NCI-H2196 (cell line): ENCODE measurements around the gene C11orf54.
A peak's percentile ranks its signal among the peaks of the same experiment; 100 is the strongest.

ENCODE experiments used
- DNase-seq: peaks from one replicate; lab custom pipeline; 2025; ENCODE audit not compliant: unreplicated experiment; lab: John Stamatoyannopoulos, UW

Gene C11orf54

DNA sequence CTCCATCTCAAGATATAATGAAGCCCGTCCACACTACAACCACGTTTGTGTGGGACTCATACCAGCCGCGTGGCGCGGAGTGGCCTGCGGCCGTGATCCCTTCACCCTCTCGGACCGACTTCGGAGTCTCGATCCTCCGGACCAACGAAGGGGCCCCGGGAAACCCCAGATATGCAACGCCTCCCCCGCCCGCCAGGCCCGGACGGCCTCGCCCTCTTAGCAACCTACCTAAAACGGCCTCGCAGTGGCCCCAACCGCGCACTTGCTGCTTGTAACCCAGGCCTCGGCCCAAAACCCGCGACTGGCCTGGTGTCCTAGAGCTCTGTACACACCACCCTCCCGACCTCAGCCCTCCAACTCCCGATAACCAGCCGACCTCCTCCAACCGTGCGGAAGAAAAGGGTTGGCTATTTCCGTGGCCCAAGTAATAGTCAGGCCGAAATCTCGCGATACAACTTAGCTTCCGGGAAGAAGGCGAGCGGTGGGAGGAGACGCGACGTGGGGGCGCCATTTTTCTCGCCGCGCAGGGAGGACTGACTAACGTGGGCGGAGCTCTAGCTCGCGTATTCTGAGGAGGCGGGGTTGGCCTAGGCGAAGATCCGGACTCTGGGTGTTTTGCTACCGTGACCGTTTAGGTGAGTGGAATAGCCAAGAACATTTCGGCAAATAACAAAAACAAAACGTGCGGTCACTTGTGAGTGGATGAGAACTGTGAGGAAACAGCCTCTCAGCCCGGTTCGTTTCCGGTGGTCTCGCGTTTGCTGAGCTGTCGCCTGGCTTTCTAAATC is at the start of gene C11orf54, which contains the start of gene TAF1D:
C11orf54 (plus strand) TSS at position 579 of the 788 bp plus-strand sequence. CDS start 5,722 bp downstream, outside the sequence.
TAF1D (minus strand) TSS at position 402 of the 788 bp plus-strand sequence. CDS start 2,191 bp downstream, outside the sequence.
- peak; percentile 99 for DNase-seq

DNA sequence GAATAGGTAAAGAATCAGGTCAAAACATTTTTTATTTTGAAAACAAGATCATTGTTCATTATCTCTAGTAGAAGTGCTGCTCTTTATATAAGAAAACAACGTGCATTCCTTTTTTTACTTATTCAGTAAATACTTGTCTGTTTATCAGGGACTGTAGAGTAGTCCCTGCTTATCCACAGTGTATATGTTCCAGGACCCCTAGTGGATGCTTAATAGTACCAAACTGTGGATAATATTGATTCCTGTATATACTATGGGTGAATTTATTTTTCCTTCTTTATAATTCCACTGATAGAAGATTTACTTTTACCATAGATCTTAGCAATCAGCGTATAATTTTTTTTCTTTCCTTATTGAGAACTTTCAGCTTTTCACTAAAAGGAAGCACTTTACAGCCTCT is 47.4 kb upstream of the C11orf54 start:
- no peak for DNase-seq

DNA sequence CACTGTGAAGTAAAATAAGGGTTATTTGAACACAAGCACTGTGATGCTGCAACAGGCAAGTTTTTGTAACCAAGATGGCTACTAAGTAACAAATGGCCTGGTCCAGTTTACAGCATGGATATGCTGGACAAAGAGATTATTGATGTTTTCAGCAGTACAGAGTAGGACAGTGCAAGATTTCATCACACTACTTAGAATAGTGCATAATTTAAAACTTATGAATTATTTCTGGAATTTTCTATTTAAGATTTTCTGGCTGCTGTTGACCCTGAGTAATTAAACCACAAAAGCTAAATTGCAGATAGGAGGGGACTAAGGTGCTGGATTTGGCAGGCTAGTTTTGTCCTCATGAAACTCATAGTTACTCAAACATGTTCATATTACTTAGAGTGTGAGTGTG is 46.9 kb upstream of the C11orf54 start:
- DNase-seq = no peak

DNA sequence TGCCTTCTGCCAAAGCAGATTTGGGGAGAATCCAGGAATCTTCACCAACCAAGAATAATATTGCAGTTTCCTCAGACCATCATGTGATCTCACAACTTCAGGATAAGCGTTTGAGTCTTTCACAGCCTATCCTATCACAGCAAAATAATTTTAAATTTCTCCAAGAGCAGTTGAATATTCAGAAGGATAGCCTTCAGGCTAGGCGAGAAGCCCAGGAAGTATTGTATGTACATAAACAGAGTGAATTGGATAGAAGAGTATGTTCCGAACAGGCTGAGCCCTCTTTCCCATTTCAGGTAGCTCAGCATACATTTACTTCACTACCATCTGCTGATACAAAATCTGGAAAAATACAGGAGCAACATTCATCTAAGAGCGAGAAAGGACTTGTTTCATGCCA is 43.9 kb upstream of the C11orf54 start:
- no peak for DNase-seq

DNA sequence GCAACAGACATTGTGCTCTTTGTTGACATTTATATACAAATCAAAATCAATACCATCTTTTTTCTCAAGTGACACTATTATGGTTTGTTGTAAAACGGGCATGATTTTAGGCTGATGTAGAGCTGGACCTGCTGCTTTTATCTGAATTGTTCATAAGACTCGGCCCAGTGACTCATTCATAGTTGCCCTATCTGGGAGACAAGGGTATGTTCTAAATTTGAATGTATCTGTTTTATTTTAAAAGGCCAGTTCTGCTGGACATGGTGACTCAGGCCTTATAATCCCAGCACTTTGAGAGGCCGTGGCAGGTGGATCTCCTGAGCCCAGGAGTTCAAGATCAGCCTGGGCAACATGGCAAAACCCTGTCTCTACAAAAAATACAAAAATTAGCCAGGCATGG is 40.6 kb upstream of the C11orf54 start:
- DNase-seq = no peak

DNA sequence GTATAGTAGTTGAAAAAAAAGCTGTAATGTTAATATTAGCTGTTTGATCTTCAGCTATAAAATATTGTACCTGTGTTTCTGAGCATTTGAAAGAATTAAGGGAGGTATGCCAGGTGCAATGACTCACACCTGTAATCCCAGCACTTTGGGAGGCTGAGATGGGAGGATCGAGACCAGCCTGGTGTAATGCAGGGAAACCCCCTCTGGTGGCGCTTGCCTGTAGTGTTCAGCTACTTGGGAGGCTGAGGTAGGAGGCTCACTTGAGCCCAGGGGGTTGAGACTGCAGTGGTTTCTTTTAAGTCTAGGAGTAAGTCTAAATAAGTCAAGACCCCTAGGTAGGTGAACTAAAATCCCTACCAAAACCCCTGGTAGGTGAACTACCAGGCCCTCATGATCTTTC is 37.2 kb upstream of the C11orf54 start:
- DNase-seq = no peak

DNA sequence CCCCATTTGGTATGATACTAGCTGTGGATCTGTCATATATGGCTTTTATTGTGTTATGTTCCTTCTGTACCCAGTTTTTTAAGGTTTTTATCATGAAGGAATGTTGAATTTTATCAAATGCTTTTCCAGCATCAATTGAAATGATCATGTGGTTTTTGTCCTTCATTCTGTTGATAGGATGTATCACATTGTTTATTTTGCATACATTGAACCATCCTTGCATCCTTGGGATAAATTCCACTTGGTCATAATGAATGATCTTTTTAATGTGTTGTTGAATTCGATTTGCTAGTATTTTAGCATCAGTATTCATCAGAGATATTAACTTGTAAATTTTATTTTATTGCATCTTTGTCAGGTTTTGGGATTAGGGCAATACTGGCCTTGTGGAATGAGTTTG is 31.2 kb upstream of the C11orf54 start:
- no peak for DNase-seq

DNA sequence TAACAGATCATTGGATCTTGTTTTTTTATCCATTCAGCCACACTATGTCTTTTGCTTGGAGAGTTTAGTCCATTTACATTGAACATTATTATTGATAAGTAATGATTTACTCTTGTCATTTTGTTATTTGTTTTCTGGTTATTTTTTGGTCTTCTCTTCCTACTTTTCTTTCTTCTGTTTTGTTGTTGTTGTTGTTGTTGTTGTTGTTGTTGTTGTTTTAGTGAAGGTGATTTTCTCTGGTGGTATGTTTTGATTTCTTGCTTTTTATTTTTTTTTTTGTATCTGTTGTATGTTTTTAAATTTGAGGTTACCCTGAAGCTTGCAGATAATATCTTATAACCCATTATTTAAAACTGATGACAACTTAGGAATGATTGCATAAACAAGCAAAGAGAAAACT is 28.8 kb upstream of the C11orf54 start:
- no peak for DNase-seq

DNA sequence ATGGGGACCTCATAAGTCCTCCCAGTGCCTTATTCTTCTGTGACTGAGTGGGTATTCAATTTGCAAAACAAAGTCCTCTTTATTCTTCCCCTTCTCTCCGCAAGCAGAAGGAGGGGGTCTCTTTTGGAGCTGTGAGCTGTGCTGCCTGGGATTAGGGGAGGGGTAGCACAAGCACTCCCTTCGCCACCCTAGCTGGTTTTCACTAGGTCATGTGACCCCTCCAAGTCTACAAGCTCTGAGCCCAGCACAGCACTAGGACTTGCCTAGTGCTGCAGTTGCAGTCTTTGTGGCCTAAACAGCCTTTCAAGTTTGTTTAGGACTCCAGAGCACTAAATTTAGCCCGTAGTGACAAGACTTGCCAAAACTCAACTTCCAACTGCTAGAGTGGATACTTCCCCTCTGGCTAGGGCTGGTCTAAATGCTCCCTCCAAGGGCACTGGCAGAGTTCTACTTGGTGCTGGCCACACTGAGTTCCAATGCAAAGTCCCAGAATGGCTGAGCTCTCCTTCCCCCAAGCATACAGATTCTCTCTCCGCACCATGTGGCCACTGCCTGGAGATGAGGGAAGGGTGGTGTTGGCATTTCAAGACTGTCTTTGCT is 25.6 kb upstream of the C11orf54 start:
- no peak for DNase-seq

DNA sequence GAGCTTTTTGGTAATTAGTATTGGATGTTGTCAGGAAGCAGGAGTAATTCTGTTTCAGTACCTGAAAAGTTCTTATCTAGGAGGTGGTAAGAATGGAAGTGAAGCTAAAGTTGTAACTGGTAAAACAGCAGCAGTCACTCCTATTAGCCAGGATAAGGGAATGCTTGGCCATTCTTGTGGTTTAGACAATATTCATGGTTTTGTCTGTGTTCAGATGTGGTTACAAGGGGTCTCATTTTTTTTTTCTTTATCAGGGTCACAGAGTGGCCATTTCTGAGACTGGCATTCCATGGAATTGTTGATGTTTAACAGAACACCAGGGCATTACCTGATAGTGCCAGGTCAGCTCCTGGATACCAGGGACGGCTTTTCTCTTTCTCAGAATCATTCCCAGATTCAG is 24.0 kb upstream of the C11orf54 start:
- no peak for DNase-seq

DNA sequence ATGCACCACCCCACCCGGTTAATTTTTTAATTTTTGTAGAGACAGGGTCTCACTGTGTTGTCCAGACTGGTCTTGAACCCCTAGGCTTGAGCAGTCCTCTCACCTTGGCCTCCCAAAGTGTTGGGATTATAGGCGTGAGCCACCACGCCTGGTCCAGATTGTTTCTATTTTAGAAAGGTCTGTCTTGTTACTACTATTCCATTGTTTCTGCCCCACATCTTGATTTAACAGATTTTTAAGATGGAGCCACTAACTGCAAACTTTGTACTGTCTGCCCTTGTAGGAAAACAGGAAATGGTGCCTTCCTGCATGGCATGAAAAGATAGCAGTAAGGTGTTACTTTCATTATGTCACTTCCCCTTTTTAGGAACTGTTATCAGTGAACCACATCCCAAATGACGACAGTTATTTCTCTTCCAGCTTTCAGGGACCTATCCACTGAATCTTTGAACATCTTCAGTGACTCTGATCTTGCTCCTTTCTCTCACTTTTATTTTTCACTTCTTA is 23.4 kb upstream of the C11orf54 start:
- no peak for DNase-seq

DNA sequence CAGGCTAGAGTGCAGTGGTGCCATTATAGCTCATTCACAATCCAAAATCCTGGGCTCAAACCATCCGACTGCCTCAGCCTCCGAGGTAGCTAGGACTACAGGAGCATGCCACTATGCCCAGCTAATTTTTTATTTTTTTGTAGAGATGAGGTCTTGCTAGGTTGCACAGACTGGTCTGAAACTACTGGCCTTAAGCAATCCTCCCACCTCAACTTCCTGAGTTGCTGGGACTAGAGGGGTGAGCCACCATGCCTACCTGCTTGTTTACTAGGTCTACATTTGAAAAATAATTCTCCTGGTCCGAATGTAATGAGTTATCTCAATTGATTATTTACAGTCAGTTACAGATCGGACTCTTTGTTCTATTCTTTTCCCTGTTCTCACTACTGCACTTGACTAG is 22.2 kb upstream of the C11orf54 start:
- no peak for DNase-seq

DNA sequence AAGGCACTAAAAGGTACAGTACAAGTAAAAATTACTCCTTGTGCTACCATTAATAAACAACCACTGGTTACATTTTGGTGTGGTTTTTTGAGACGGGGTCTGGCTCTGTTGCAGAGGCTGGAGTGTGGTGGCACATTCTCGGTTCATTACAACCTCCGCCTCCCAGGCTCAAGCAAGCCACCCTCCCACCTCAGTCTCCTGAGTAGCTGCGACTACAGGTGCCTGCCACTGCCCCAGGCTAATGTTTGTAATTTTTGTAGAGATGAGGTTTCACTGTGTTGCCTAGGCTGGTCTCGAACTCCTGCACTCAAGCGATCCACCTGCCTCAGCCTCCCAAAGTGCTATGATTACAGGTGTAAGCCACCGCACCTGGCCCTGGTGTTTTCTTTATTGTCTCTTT is 20.9 kb upstream of the C11orf54 start:
- no peak for DNase-seq

DNA sequence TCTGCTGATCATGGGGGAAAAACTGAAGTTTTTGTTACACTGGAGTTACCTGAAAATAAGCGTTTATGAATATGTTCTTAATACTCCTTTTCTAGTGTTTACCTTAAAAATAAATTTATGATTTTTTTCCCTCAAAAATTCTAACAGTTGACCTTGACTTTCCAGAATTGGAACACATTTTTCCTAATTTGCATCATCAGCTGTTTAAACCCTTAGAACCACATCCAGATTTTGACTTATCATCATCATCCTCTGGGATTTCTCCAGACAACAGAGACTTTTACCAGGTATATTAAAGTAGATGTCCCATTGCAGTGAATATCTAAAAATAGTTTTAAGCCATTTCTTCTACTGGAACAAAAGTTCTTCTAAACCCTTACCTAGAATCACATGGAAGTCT is 17.4 kb upstream of the C11orf54 start:
- no peak for DNase-seq

DNA sequence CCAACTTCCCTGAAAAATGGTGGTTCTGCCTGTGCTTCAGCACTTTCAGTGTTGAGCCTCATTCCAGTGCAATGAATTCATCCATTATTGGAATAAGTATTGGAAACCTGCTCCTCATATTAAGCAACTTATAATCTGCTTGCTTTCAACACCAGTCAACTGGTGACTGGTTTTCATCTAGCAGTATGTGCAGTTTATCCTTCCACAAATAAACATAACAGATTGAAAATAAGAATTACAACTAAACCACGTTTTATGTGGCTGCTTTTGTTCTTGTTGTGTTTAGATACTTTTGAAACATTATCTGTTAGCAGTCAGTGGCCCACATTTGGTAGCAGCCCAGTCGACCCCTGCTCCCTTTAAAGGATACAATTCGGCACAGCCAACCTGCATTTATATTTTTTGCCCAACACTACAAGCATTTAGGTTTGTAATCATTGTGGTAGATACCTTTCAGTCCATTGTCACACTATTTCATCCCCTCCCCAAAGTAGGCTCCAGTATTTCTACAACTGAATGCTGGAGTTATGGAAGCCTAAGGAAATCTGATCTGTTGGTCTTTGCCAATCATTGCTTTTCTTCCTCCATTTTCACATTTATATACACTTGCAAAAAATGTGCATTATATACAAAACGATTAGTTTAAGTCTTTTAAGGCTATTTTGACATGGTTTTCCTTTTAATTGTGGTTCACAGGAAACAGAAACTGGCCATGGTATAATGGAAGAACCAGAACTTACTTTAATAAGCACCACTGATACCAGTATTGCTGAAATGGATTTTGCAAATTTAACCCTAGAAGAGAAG is 13.3 kb upstream of the C11orf54 start:
- DNase-seq = no peak

DNA sequence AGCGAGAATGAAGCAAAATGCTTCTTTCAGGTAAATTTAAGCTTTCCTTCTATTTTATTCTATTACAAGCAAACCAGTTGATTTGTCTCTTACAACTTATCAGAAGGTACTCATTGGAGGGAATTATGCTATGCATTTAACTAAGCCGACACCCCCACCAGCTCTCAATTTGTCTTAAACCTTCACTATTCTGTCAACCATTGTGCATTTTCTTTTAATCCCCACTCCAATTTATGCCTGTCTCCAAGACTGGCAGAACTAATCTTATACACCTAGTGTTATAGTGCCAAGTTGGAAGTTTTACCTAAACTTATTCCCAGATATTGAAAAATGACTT is 12.7 kb upstream of the C11orf54 start:
- DNase-seq = no peak

DNA sequence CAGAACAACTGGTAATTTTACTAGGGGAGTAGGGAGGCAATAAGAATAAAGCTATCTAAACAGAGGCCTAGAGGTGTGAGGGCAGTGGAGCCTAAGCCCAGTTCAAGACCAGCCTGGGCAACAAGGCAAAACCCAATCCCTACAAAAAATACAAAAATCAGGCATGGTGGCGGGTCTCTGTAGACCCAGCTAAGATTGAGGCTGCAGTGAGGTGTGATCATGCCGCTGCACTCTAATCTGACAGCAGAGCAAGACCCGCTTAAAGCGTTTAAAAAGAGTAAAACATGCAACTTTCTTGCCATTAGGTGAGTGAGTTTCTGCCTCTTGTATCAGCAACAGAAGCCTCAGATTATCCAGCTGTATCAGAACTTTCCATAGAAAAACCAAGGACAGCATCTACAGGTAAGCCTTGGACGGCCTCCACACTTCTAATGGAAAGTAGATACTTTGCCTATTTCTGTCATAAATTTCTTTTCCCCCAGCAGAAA is 12.3 kb upstream of the C11orf54 start:
- DNase-seq = no peak

DNA sequence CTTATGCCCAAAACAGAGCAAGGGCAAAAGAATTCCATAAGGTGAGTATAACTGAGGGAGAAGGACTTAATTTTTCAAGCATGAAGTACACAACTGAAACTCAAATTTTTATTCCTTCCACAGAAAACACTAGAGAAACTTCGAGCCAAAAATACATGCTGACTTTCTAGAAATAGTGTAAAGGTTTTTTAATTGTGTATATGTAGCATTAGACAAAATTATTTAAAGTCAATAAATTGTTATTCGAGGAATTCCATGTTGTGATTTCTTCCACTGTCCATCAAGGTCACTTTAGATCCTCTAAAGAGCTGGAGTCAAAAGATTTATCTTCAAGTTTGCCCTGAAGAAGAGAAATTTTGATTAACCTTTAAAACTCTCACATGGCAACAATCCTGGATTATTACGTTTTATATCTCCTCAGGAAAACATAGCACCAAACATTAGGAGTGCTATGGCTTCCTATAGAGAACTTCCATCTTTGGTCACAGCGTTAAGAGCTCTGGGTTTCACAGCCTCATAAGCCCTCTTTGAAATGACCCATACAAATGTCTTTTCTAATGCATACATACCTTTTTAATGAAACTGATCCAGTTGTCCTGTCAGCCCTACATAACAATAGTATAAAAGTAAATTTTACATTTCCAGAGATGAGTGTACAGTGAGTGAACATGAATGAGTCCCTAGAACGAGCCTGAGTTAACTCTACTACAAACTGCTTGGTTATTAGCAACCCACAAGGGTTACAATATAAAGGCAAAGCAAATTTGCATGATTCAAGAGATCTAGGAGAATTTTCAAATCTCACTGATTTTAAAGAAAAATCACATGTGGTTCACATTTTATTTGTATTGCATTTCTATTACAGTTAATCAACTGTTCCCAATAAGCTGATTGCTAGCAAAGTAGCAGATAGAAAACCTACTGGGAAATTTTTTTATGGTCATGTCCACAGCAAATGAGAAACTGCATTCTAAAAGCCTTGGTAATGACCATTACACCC is 11.1 kb upstream of the C11orf54 start:
- DNase-seq = no peak

DNA sequence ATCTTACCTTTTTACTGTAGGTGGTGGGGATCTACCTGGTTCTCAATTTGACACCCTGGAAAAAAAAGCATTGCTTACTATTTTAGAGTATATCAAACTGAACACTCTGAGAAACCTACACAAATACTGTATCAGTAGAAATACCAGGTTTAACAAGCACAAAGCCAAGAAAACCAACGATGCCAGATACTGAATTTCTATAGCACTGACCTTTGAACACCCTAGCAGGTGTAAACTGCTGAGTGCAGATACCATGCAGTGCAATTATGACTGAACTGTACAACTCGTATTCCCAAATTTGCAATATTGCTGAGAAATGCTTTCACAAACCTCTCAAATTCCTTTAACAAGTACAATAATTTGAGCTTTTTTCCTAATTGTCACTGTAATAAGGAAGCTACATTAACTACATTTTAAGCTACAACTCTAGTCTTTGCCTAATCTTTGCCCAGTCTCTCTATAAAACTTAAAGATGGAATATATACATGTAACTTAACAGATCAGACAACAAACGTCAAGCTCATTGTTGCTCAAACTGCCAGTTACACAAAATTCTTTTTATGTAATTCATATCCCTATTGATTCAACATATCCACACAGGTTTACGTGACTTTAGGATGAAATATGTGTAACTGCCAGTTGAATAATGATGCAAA is 9.1 kb upstream of the C11orf54 start:
- no peak for DNase-seq

DNA sequence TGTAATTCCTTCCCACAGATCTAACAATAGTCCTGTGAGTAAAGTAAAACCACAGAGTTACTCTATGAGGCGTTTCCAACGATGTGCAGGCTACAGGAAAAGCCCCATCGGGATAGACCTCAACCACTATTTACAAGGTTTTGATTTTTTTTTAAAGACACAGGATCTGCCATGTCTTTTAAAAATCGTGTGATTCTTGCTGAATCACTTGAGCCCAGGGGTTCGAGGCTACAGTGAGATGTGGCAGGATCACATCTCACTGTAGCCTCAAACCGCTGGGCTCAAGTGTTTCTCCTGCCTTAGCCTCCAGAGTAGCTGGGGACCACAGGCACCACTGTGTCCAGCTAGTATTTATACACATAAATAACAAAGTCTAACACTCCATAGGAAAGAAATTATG is 8.0 kb upstream of the C11orf54 start:
- DNase-seq = no peak
